H9 (cell line): ENCODE measurements around the gene C1orf159. TPM values are rescaled to one million over a fixed set of nuclear protein-coding genes. Genes with fewer than 3 reads are reported as not detected.

Experiments used
- DNase-seq: peaks from one replicate; pipeline ENCODE4 v3.0.0-alpha.2; 2017
- H2AFZ ChIP-seq: one replicate; pipeline ENCODE4 v1.6.1; 2013; ENCODE audit warnings: mild to moderate bottlenecking, low read length, control low read depth, moderate library complexity
- H2AK5ac ChIP-seq: 2 replicates; pipeline ENCODE4 v1.6.1; 2013; ENCODE audit warnings: low read length, control low read depth, mixed read lengths; ENCODE audit not compliant: insufficient read length
- H2BK120ac ChIP-seq: one replicate; pipeline ENCODE4 v1.6.1; 2013; ENCODE audit warnings: low read depth, mild to moderate bottlenecking, low read length, control low read depth, inconsistent platforms; ENCODE audit not compliant: poor library complexity, severe bottlenecking
- H2BK12ac ChIP-seq: 2 replicates; pipeline ENCODE4 v1.6.1; 2013; ENCODE audit warnings: low read length, control low read depth, mixed read lengths, low read depth; ENCODE audit not compliant: insufficient read length
- H2BK15ac ChIP-seq: 2 replicates; pipeline ENCODE4 v1.6.1; 2013; ENCODE audit warnings: low read depth, low read length, control low read depth
- H2BK20ac ChIP-seq: one replicate; pipeline ENCODE4 v1.6.1; 2013; ENCODE audit warnings: low read depth, mild to moderate bottlenecking, low read length, control low read depth, inconsistent platforms; ENCODE audit not compliant: poor library complexity, severe bottlenecking
- H2BK5ac ChIP-seq: 2 replicates; pipeline ENCODE4 v1.6.1; 2013; ENCODE audit warnings: low read length, control low read depth, mixed read lengths; ENCODE audit not compliant: insufficient read length
- H3K14ac ChIP-seq: 2 replicates; pipeline ENCODE4 v1.6.1; 2013; ENCODE audit warnings: low read length, control low read depth; ENCODE audit not compliant: insufficient read depth
- H3K18ac ChIP-seq: 2 replicates; pipeline ENCODE4 v1.6.1; 2013; ENCODE audit warnings: low read depth, mild to moderate bottlenecking, mixed read lengths, low read length, control low read depth; ENCODE audit not compliant: insufficient read length
- H3K23ac ChIP-seq: 2 replicates; pipeline ENCODE4 v1.6.1; 2013; ENCODE audit warnings: low read length, control low read depth, mixed read lengths, low read depth; ENCODE audit not compliant: insufficient read length
- H3K23me2 ChIP-seq: 2 replicates; pipeline ENCODE4 v1.6.1; 2013; ENCODE audit warnings: low read depth, mild to moderate bottlenecking, mixed read lengths, low read length, control low read depth; ENCODE audit not compliant: insufficient read length, poor library complexity, severe bottlenecking
- H3K27ac ChIP-seq: 2 replicates; pipeline ENCODE4 v1.5.1; 2013; ENCODE audit warnings: low read length, control low read depth, mixed read lengths, low read depth; ENCODE audit not compliant: insufficient read length
- H3K27me3 ChIP-seq: 2 replicates; pipeline ENCODE4 v1.6.1; 2013; ENCODE audit warnings: low read length, control low read depth, inconsistent platforms; ENCODE audit not compliant: insufficient read depth
- H3K4ac ChIP-seq: 2 replicates; pipeline ENCODE4 v1.6.1; 2013; ENCODE audit warnings: low read depth, mild to moderate bottlenecking, control low read depth, inconsistent platforms, low read length, moderate library complexity
- H3K4me1 ChIP-seq: 2 replicates; pipeline ENCODE4 v1.6.1; 2013; ENCODE audit warnings: low read length, control low read depth, inconsistent platforms; ENCODE audit not compliant: insufficient read depth
- H3K4me2 ChIP-seq: 2 replicates; pipeline ENCODE4 v1.6.1; 2013; ENCODE audit warnings: low read length, control low read depth, mixed read lengths; ENCODE audit not compliant: insufficient read length, insufficient read depth
- H3K56ac ChIP-seq: 2 replicates; pipeline ENCODE4 v1.6.1; 2013; ENCODE audit warnings: low read depth, mild to moderate bottlenecking, mixed read lengths, low read length, control low read depth; ENCODE audit not compliant: insufficient read length
- H3K79me1 ChIP-seq: 2 replicates; pipeline ENCODE4 v1.6.1; 2013; ENCODE audit warnings: low read depth, mild to moderate bottlenecking, moderate library complexity, low read length, control low read depth, inconsistent platforms; ENCODE audit not compliant: insufficient read depth, poor library complexity, severe bottlenecking
- H3K79me2 ChIP-seq: 2 replicates; pipeline ENCODE4 v1.6.1; 2013; ENCODE audit warnings: low read length, control low read depth, inconsistent platforms; ENCODE audit not compliant: insufficient read depth
- H3K9ac ChIP-seq: 2 replicates; pipeline ENCODE4 v1.6.1; 2013; ENCODE audit warnings: low read length, control low read depth, mixed read lengths; ENCODE audit not compliant: insufficient read length; ENCODE audit errors: extremely low read depth
- H3K9me3 ChIP-seq: one replicate; pipeline ENCODE4 v1.6.1; 2013; ENCODE audit warnings: low read depth, low read length, inconsistent platforms; ENCODE audit not compliant: control insufficient read depth
- H3T11ph ChIP-seq: one replicate; pipeline ENCODE4 v1.6.1; 2013; ENCODE audit warnings: mild to moderate bottlenecking, low read length, control low read depth, inconsistent platforms
- H4K20me1 ChIP-seq: one replicate; pipeline ENCODE4 v1.6.1; 2013; ENCODE audit not compliant: control insufficient read depth, insufficient read length, insufficient read depth
- H4K5ac ChIP-seq: 2 replicates; pipeline ENCODE4 v1.6.1; 2013; ENCODE audit warnings: low read depth, mild to moderate bottlenecking, mixed read lengths, low read length, control low read depth; ENCODE audit not compliant: insufficient read length
- H4K8ac ChIP-seq: replicated peaks from 2 replicates; pipeline ENCODE4 v1.6.1; 2013; ENCODE audit warnings: low read length, control low read depth, mixed read lengths, low read depth; ENCODE audit not compliant: insufficient read length
- H4K91ac ChIP-seq: 2 replicates; pipeline ENCODE4 v1.6.1; 2013; ENCODE audit warnings: low read depth, mild to moderate bottlenecking, moderate library complexity, mixed read lengths, low read length, control low read depth; ENCODE audit not compliant: insufficient read length
- H3K27ac Mint-ChIP-seq, 3 experiments: 2 replicates in 2 of 3; 3 replicates in 1 of 3; pipeline ENCODE4 v1.8.0; 2020 to 2021; ENCODE audit warnings: mixed read lengths in 3 of 3, mild to moderate bottlenecking in 1 of 3, moderate library complexity in 1 of 3
- H3K27me3 Mint-ChIP-seq: 2 replicates; pipeline ENCODE4 v1.8.0; 2021; ENCODE audit warnings: low read depth, mild to moderate bottlenecking, moderate library complexity, mixed read lengths
- H3K36me3 Mint-ChIP-seq, 3 experiments: 2 replicates in 2 of 3; 3 replicates in 1 of 3; pipeline ENCODE4 v1.8.0; 2020 to 2021; ENCODE audit warnings: low read depth in 3 of 3, mixed read lengths in 3 of 3; ENCODE audit not compliant: insufficient read depth in 1 of 3
- H3K4me1 Mint-ChIP-seq, 2 experiments: 2 replicates each; pipeline ENCODE4 v1.8.0; 2020; ENCODE audit warnings: mixed read lengths in 2 of 2
- H3K4me3 Mint-ChIP-seq, 2 experiments: 2 replicates in 1 of 2; 3 replicates in 1 of 2; pipeline ENCODE4 v1.8.0; 2020 to 2021; ENCODE audit warnings: mild to moderate bottlenecking in 2 of 2, mixed read lengths in 2 of 2, moderate library complexity in 1 of 2
- H3K9me3 Mint-ChIP-seq, 2 experiments: 2 replicates in 1 of 2; 3 replicates in 1 of 2; pipeline ENCODE4 v1.8.0; 2020; ENCODE audit warnings: mild to moderate bottlenecking in 2 of 2, mixed read lengths in 2 of 2, moderate library complexity in 1 of 2
- CTCF ChIP-seq: fragments of 200-600 bp; sonication (generic); conservative IDR thresholded peaks from 3 replicates; pipeline ENCODE4 v1.8.0; 2021; ENCODE audit warnings: antibody characterized with exemption, mild to moderate bottlenecking
- WGBS: extraction: QIAGEN DNeasy Blood & Tissue Kit; methylation state at CpG from one replicate; pipeline ENCODE4 v1.1.7; 2013; ENCODE audit warnings: missing lambda C conversion rate, low lambda C conversion rate, mixed read lengths; ENCODE audit not compliant: insufficient read length; ENCODE audit errors: extremely low coverage; 5-methylcytosine and 5-hydroxymethylcytosine counted together
- total RNA-seq: library from RNA; stranded (reverse); gene quantifications from 2 replicates; pipeline ENCODE4 v1.2.1, GENCODE V29; 2021

The C1orf159 gene
- total RNA-seq, 1 experiment from 2014 or later = 12.3 TPM

GRCh38 chr1:1042835-1043234 lies 73.1 kb downstream of the C1orf159 start:
- Histone ChIP-seq H4K8ac (no peak overlapping the region), H3K9ac (no peak overlapping the region), H4K91ac (no peak overlapping the region), H3K18ac (no peak overlapping the region), H3K23ac (no peak overlapping the region), H4K20me1 (peaks cover 3% of the 10 kb centered on the region), H2AFZ (no peak overlapping the region), H2BK15ac (no peak overlapping the region), H2BK12ac (no peak overlapping the region), H3K4ac (no peak overlapping the region), H2BK20ac (no peak overlapping the region), H3K4me2 (no peak overlapping the region), H3K27me3 (no peaks in the 10 kb centered on the region; the same call in 1 of the 2 replicates), H3K4me1 (no peaks in the 10 kb centered on the region), H2AK5ac (no peak overlapping the region), H3K14ac (no peak overlapping the region), H3K56ac (no peak overlapping the region), H3T11ph (no peak overlapping the region), H3K23me2 (peaks cover 4% of the 10 kb centered on the region), H3K27ac (no peak overlapping the region), H2BK120ac (no peak overlapping the region), H3K79me1 (no peaks in the 10 kb centered on the region), H4K5ac (no peak overlapping the region), H2BK5ac (no peak overlapping the region), H3K79me2 (no peaks in the 10 kb centered on the region), H3K9me3 (no peaks in the 10 kb centered on the region)
- TF ChIP-seq CTCF = no peak
- WGBS = no CpG with 5 or more reads among the region's 10 CpGs
- Mint-ChIP-seq H3K9me3 (no peaks in the 10 kb centered on the region; a peak in 1 of 5 replicates), H3K27me3 (peaks cover 24% of the 10 kb centered on the region), H3K36me3 (peaks cover 9 to 47% (median 41%) of the 10 kb centered on the region in 3 experiments), H3K4me1 (peaks cover 7 to 15% of the 10 kb centered on the region in 2 experiments), H3K27ac (no peak overlapping the region), H3K4me3 (no peak overlapping the region; a peak in 1 of 5 replicates)
- no peak for DNase-seq
